ENCODE data around the gene B4GALNT4.
"Not testable (repeated sequence)": the region's sequence is repeated elsewhere in the genome, so short reads cannot be mapped to it uniquely, and the experiment has no call there.

B4GALNT4 gene

DNA sequence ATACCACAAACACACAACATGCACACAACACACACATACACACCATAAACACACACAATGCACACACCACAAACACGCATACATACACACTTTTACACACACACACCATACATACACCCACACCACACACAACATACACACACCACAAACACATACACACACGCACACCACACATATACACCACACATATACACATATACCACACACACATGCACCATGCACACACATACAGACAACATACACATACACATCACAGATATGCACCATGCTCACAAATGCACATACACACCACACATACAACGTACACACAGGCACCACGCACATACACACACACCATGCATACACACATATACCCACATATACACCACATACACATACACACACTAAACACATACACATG, 11.7 kb upstream of the B4GALNT4 start:
- no peak for DNase-seq (ENCODE audit: low read depth, low spot score)

DNA sequence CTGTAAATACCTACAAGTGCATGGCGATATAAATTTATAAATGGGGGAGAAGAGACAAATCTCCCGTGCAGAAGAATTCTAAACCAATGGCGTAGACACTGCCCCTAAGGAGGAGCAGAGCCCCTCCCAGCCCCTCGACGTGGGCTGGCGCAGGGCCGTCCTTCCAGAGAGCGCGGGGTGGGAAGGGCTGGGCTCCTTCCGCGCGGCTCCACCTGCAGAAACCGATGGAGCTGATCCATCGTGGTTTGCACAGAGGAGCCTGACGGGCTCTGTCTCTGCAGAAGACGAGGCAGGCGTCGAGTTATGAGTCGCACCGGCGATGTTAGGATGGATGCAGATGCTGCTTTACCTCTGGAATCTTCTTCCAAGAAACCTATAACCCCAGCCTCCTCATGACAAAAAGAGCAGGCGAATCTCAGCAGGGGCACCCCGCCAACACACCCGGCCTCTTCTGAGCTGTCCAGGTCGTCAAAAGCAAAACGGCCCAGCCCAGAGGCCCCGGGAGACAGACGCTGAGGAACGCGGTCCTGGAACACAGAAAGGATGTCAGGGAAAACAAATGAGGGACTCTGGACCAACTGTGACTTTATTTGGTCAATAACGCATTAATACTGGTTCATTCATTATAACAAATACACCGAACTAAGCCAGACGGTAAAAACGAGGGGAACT, 11.0 kb upstream of the B4GALNT4 start:
- DNase-seq (ENCODE audit: low read depth, low spot score): no peak

DNA sequence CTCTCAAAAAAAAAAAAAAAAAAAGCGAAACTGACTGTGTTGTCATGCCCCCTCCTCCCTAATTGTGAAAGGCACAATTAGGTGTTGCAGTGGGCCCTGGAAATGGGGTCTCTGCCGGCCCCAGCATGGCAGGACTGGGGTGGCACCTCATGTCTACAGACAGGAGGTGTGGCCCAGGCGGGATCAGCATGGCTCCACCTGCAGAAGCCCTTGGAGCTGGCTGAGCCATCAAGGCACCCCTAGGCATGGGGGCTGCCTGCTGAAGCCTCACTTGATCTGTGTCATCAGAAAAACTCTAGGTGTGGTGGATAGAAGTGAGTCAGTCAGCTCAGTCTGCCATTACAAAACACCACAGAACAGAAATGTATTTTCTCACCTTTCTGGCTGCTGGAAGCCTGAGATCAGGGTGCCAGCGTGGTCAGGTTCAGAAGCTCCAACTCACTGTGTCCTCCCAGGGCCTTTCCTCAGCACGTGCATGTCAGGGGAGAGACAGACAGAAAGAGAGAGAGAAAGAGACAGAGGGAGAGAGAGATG, 10.1 kb upstream of the B4GALNT4 start:
- DNase-seq (ENCODE audit: low read depth, low spot score): no peak

DNA sequence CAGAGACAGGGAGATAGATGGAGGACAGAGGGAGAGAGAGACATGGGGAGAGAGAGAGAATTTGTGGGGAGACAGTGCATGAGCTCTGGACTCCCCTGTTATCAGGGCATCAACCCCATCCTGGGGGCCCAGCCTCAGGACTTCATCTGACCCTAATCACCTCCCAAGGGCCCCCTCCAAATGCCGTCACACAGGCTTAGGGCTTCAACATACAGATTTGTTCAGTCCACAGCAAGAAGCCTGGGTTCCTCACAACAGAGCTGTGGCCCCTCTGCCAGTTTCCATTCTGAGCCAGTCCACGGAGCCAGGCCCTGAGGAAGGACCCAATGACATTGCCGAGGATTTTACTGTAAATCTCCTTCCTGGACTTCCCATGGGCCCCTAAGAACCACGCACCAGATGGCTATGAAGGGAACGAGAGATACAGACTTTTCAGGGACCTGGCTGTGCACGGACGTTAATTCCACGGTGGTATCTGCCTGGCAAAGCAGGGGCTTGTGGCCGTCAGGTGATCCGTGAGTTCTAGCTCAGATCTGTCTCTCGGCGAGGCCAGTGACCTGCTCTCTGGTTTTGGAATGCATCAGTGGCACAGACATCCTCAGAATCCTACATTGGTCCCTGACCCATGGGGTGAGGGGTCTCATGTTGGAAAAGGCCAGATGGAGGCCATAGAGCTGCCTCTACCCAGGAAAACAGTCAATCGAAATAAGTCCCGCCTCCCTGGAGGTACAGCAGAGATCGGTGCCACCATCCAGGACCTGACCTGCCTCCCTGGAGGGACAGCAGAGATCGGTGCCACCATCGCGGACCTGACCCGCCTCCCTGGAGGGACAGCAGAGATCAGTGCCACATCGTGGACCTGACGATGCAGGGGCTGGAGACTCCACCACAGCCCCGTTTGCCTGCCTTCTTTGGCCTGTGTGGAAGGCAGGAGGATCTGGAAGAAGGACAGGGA, 8.7 kb upstream of the B4GALNT4 start:
- DNase-seq (ENCODE audit: low read depth, low spot score): no peak

DNA sequence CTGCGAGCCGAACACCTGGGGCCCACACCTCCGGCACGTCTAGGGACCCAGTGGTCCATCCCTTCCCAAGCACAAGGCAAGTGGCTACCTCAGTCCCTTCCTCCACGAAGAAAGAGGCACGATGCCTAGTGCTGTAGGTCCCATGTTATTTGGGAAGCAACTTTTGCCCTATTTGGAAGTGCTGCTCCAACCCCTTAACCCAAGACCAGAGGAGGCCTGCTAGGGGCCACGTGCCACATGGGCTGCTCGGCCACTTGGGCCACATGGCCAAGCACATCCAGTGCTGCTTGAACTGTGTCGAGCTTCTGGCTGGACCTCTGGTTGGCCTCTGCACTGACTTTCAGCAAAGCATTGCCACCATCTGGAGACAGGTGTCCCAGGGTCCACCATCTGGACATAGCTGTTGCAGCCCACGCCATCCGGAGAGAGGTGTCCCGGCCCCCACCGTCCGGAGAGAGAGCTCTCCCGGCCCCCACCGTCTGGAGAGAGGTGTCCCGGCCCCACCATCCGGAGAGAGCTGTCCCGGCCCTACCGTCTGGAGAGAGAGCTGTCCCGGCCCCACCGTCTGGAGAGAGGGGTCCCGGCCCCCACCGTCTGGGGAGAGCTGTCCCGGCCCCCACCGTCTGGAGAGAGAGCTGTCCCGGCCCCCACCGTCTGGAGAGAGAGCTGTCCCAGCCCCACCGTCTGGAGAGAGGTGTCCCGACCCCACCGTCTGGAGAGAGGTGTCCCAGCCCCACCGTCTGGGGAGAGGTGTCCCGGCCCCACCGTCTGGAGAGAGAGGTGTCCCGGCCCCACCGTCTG, 6.5 kb upstream of the B4GALNT4 start:
- no peak for DNase-seq (ENCODE audit: low read depth, low spot score)

DNA sequence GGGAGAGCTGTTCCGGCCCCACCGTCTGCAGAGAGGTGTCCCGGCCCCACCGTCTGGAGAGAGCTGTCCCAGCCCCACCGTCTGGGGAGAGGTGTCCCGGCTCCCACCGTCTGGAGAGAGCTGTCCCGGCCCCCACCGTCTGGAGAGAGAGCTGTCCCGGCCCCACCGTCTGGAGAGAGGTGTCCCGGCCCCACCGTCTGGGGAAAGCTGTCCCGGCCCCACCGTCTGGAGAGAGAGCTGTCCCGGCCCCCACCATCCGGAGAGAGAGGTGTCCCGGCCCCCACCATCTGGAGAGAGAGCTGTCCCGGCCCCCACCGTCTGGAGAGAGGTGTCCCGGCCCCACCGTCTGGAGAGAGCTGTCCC, 5.9 kb upstream of the B4GALNT4 start:
- not testable (repeated sequence) for DNase-seq (ENCODE audit: low read depth, low spot score)

DNA sequence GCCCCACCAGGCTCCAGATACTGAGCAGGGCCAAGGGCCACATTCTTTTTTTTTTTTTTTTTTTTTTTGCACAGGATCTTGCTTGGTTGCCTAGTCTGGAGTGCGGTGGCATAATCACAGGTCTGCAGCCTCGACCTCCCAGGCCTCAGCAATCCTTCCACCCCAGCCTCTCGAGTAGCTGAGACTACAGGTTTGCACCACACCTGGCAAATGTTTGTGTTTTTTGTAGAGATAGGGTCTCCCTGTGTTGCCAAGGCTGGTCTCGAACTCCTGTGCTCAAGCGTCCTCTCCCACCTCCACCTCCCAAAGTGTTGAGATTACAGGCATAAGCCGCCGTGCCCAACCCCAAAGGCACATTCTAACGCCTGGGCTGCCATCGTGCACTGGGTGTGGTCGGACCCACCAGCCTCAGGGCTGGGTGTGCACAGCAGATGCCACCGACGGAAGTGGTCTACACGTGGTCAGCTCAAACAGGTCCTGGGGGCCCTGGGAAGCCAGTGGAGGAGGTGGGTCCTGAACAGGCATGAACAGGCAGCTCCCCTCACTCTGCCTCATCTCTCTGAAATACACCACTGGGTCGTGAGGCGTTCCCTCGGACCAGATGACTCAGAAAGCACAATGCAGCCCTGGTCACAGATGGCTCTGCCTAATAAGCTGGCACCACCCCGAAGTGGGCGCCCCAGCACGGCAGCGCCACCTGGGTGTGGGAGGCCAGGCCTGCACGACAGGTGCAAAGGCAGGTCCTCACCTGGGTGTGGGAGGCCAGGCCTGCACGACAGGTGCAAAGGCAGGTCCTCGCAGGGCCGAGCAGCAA, 5.1 kb upstream of the B4GALNT4 start:
- no peak for DNase-seq (ENCODE audit: low read depth, low spot score)

DNA sequence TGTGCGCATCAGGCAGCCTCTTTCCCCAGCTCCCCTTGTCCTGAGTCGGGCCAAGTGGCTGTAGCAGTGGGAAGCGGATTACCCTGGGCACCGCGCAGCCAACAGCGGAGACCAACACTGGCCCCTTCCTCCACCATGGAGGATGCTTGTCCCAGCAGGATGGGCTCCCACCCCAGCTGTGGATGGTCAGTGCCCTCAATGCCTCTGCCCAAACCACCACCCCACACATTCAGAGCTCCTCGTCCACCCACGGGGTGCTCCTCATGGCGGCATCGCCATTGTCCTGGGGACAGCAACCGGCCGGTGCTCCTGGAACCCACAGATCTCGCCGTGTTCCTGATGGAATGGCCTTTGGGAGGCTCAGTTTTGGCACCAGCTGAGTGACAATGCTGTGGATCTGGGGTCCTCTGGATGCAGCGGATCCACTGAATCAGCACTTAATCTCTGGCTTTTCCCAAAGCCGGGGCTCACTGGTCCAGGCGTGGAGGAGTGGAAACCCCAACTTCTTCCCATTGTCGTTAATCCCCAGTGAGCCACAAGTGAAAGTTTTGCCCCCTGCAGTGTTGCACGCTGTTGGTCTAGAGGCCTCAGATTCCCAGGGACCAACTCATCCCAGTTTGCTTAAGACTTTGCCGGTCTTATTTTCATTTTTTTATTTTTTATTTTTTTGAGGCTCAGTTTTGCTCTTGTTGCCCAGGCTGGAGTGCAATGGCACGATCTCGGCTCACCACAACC, 4.1 kb upstream of the B4GALNT4 start:
- DNase-seq (ENCODE audit: low read depth, low spot score): no peak

DNA sequence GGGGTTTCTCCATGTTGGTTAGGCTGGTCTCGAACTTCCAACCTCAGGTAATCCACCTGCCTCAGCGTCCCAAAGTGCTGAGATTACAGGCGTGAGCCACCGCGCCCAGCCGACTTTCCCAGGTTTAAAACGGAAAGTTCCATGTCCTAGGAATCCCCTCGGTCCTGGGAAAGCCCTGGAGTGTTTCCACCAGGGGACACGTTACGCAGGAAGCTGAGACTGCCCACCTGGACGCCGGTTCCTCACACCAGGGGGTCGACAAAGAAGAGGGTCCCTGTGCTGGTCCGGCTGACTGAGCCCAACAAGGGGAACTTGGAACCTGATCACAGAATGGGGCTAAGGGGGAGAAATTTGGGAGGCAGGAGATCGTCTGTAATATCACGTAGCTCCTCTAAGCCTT, 3.5 kb upstream of the B4GALNT4 start:
- no peak for DNase-seq (ENCODE audit: low read depth, low spot score)

DNA sequence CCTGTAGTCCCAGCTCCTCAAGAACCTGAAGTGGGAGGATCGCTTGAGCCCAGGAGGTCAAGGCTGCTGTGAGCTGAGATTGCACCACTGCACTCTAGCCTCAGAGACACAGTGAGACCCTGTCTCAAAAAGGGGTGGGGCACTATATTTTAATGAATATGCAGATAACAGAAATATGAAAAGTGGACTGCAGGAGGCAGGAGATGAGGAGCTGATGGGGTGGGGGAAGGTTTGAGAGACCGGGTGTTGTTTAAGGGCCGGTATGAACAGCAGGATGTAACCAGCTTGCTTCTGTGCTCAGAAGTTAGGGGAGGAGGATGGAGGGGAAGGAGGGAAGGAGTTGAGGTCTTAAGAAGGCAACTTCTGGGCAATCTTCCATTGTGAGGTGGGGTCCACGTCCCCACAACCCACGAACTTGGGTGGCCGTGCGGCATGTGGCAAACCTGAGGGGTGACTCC, 1.3 kb upstream of the B4GALNT4 start:
- DNase-seq (ENCODE audit: low read depth, low spot score): no peak

DNA sequence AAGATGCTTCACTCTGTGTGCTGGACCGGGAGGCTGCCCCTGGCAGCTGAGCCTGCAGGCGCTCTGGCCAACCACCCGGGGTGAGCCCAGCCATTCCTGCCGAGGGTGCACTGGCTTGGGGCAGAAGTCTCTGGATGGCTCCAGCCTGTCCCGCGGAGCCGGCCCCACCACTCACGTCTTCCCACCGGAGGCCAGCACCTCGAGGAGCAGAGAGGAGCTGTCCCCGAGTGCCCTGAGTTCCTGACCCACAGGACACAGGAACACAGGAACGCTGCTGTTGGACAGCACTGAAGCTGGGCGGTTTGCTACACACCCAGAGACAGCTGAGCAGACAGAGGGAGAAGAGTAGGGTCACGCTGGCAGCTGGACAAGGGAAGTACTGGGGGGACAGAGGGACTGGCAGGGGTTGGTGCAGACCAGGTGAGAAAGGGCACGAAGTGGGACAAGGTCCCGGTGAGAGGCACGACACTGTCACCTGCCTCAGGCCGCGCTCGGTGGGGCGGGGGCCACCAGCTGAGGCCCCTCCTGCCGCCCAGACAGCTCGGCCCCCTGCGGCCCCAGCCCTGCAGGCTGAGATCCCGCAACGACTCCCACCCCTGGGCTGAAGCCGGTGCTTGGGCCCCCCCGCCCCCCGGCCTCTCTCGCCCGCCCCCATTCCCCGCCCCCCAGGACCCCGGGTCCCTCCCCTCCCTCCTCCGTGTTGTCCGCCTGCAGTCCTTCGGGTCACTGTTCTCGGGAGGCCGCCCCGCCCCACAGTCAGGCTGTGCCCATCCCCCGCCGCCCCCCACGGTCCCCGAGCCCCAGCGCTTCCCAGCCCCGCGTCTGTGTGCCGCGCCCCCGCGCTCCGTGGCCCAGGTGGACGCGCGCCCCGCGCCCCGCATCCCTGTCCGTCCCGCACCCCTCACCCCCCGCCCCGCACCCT, 624 bp upstream of the B4GALNT4 start:
- DNase-seq (ENCODE audit: low read depth, low spot score): no peak

DNA sequence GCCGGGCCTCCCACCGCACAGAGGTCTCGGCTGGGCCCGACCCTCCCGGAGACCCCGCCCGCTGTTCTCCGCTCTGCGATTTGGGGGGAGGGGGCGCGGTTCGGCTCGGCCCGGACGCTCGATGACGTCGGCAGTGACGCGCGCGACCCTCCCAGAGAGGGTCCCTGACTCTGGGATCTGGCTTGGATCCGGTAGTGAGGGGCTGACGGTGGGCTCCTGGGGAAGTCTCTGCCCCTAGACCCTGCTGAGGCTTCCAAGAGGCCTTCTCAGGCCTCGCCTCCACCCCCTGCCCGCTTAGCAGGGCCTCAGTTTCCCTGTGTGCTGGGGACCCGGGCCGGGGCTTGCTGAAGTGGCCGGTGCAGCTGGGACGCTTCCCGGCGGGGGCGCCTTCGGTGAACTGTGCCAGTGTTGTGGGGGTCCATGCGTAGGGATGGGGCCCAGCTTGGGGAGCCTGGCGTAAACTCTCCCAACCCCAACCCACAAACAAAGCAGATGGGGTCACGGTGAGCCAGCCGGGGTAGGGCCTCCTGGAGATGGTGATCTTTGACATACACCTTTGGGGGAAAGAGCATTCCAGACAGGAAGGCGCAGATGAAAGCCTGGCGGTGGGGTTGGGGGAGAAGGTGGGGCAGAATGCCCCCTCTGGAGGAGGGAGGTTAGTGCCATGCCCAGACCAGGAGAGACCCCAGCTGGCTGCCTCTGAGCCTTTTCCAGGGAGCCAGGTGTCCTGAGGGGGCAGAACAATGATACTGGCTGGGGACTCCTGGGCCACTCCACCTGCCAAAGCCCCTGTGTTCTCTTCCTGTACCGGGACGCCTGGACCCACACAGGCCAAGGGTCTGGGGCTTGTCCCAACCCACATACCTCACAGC, 1.0 kb downstream of the B4GALNT4 start:
- DNase-seq (ENCODE audit: low read depth, low spot score): no peak

DNA sequence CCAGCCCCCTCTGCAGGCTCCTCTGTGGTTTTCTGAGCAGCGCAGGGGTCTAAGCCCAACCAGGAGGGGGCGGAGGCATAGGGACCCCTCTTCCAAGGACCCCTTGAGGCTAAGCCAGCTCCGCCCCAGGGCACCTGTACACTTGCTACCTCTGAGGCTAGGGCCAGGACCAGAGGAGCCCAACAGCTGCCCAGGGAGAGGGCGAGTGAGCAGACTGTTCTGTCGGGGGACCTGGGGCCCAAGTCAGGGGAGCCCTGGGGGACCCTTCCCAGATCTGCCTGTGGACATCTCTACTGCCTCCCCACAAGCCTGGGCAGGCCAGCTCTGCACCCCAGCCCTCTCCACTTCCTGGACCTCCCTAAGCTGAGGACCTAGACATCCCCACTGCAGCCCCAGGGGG, 1.8 kb downstream of the B4GALNT4 start:
- no peak for DNase-seq (ENCODE audit: low read depth, low spot score)

DNA sequence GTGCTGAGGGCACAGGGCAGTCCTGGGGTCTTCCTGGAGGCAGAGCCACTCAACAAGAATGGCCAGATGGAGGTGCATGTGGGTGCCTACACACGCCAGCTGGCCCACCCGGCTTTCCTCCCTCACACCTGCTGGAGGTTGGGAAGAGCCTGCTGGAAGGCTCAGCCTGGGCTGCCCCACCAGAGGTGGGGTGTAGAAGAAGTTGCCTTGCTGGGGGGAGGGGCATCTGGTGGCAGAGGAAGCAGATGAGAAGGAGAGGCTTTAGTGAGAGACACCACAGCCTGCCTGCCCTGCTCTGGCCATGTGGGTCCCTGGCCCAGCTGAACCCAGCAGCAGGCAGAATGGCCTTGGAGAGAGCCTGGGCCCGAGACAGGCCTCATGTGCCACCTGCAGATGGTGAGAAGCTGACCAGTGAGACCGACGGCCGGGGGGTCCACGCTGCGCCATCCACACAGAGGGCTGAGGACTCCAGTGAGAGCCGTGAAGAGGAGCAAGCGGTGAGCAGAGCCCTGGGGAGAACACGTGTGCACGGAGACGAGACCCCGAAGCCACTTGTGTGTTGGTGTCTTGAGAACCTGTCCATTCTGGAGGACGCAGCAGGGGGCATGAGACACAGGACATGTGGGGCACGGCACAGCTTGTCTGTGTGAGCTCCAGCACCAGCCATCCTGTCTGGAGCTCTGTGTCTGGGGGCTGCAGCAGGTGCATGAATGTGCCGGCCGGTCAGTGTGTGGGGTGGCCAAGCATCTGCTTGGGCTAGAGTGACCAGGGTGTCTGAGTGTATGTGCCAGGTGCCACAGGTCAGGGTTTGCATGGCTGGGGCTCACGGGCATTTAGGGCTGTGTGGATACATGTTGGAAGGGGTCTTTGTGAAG, 2.7 kb downstream of the B4GALNT4 start:
- no peak for DNase-seq (ENCODE audit: low read depth, low spot score)

DNA sequence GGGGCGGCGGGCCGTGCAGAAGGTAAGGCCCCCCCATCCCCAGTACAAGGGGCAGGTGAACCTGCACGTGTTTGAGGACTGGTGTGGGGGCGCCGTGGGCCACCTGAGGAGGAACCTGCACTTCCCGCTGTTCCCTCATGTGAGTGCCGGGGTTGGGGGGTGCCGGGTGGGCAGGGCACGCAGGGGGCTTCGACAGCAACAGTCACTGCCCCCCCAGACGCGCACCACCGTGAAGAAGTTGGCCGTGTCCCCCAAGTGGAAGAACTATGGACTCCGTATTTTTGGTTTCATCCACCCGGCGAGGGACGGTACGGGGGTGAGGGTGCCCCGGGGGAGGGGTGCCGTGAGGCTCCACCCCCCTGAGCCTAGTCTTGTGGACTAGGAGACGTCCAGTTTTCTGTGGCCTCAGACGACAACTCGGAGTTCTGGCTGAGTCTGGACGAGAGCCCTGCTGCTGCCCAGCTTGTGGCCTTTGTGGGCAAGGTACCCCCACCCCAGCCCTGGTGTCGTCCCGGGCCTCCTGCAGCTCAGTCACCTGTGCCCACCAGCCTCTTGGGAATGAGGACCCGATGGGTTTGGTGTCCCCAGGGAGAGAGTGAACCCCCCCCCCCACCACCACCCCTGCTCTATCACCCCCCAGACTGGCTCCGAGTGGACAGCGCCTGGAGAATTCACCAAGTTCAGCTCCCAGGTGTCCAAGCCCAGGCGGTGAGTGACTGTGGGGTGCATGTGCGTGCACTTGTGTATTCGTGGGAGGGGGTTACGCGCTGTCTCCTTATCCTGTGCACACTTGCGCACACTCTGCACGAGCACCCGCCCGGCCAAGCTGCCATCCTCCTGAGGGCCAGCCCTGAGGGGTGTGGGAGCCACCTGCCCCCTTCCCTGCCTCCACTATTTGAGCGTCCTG, 3.8 kb downstream of the B4GALNT4 start:
- DNase-seq (ENCODE audit: low read depth, low spot score): no peak

All from iPS DF 19.7 (cell line).